T-cell (primary cell): Measurements from ENCODE around the gene RPL35. TPM values are rescaled to one million over a fixed set of nuclear protein-coding genes. Genes with fewer than 3 reads are reported as not detected.
"Not testable (repeated sequence)": the region's sequence is repeated elsewhere in the genome, so short reads cannot be mapped to it uniquely, and the experiment has no call there.

Experiments
- ATAC-seq, 4 experiments: fragments of 200-7000 bp in 3 of 4; fragments of 150-1000 bp in 1 of 4; cut with Tn5 transposase; replicated peaks in 1 of 4; 1 replicate in 3 of 4; 2 replicates in 1 of 4; pipeline ENCODE4 v1.10.0; 2021; ENCODE audit warnings: moderate library complexity in 3 of 4, mild to moderate bottlenecking in 2 of 4, moderate number of reproducible peaks in 1 of 4
- CTCF ChIA-PET, 2 donors: fragments of 300-600 bp; sonication (Branson Sonifier 250); formaldehyde crosslinking; loops; one replicate each; lab custom pipeline; 2022; ENCODE audit warnings: antibody characterized with exemption in 2 of 2; lab: Charles Lee
- POLR2A ChIA-PET, 2 donors: fragments of 300-600 bp; sonication (Branson Sonifier 250); formaldehyde crosslinking; loops; one replicate each; lab custom pipeline; 2022; ENCODE audit warnings: antibody characterized with exemption in 2 of 2; lab: Charles Lee
- DNase-seq, 35 experiments: peaks; one replicate each; pipeline versions ENCODE4 v3.0.0 to v3.0.0-alpha.2; 2013 to 2023
- H3K27ac ChIP-seq: one replicate; pipeline ENCODE4 v1.5.1; 2013; ENCODE audit warnings: low read length
- H3K27me3 ChIP-seq, 2 experiments: replicated peaks in 1 of 2; 1 replicate in 1 of 2; 2 replicates in 1 of 2; pipeline versions ENCODE4 v1.6.1 to v1.7.0; 2013; ENCODE audit warnings: low read length in 1 of 2, mixed read lengths in 1 of 2; ENCODE audit not compliant: control insufficient read depth in 2 of 2, insufficient read depth in 2 of 2; ENCODE audit errors: extremely low read depth in 1 of 2
- H3K36me3 ChIP-seq, 2 donors: 1 replicate in 1 of 2; 2 replicates in 1 of 2; pipeline versions ENCODE4 v1.6.1 to v1.7.0; 2013; ENCODE audit warnings: low read length in 1 of 2; ENCODE audit not compliant: control insufficient read depth in 2 of 2, insufficient read depth in 1 of 2; ENCODE audit errors: extremely low read depth in 1 of 2
- H3K4me1 ChIP-seq, 2 experiments: 1 replicate in 1 of 2; 2 replicates in 1 of 2; pipeline versions ENCODE4 v1.6.1 to v1.7.0; 2013; ENCODE audit warnings: low read length in 2 of 2, mixed read lengths in 1 of 2; ENCODE audit not compliant: insufficient read depth in 2 of 2, control insufficient read depth in 1 of 2; ENCODE audit errors: extremely low read depth in 1 of 2
- H3K4me3 ChIP-seq, 2 donors: 1 replicate in 1 of 2; 2 replicates in 1 of 2; pipeline versions ENCODE4 v1.5.1 to v1.7.0; 2013; ENCODE audit warnings: mild to moderate bottlenecking in 2 of 2, low read length in 1 of 2, moderate library complexity in 1 of 2; ENCODE audit not compliant: control insufficient read depth in 1 of 2; ENCODE audit errors: extremely low read depth in 1 of 2
- H3K9me3 ChIP-seq: 2 replicates; pipeline ENCODE4 v1.7.0; 2013
- H3K27ac Mint-ChIP-seq, 2 donors: one replicate each; pipeline ENCODE4 v1.8.0; 2020 to 2021; ENCODE audit warnings: mild to moderate bottlenecking in 2 of 2, mixed read lengths in 2 of 2
- H3K27me3 Mint-ChIP-seq, 2 donors: one replicate each; pipeline ENCODE4 v1.8.0; 2021 to 2022; ENCODE audit warnings: mixed read lengths in 2 of 2
- H3K36me3 Mint-ChIP-seq: one replicate; pipeline ENCODE4 v1.8.0; 2021; ENCODE audit warnings: mixed read lengths
- H3K4me1 Mint-ChIP-seq, 3 donors: one replicate each; pipeline ENCODE4 v1.8.0; 2020 to 2022; ENCODE audit warnings: mixed read lengths in 3 of 3, mild to moderate bottlenecking in 1 of 3
- H3K4me3 Mint-ChIP-seq, 3 donors: one replicate each; pipeline ENCODE4 v1.8.0; 2020 to 2022; ENCODE audit warnings: mild to moderate bottlenecking in 3 of 3, mixed read lengths in 3 of 3, moderate library complexity in 3 of 3
- H3K9me3 Mint-ChIP-seq, 3 donors: one replicate each; pipeline ENCODE4 v1.8.0; 2020 to 2022; ENCODE audit warnings: mixed read lengths in 3 of 3
- whole genome bisulfite sequencing: methylation state at CpG from one replicate; pipeline ENCODE4 v1.1.5; 2013; ENCODE audit warnings: missing lambda C conversion rate; ENCODE audit not compliant: insufficient coverage; 5-methylcytosine and 5-hydroxymethylcytosine counted together
- total RNA-seq, 35 experiments: library from RNA in 6 of 35; stranded (reverse) in 6 of 35; fragments of 120-200 nt in 1 of 35; gene quantifications; one replicate each; pipeline versions ENCODE4 v1.2.1 to v1.2.4 and lab custom pipeline; 2013 to 2026

The RPL35 gene
- total RNA-seq, 5 donors from 2014 or later (not counting 1 experiment from before 2014, with no cell fraction given) = 1,564 to 1,845 (median 1,785) TPM

DNA sequence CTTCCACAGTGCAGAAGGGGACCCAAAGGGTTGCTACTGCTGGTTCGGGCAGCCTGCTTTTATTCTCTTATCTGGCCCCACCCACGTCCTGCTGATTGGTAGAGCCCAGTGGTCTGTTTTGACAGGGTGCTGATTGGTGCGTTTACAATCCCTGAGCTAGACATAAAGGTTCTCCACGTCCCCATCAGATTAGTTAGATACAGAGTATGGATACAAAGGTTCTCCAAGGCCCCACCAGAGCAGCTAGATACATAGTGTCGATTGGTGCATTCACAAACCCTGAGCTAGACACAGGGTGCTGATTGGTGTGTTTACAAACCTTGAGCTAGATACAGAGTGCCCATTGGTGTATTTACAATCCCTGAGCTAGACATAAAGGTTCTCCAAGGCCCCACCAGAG, 23.6 kb downstream of the RPL35 start:
- H3K9me3 Mint-ChIP-seq, H3K4me3 ChIP-seq, POLR2A ChIA-PET, H3K4me1 ChIP-seq, DNase-seq, H3K27ac Mint-ChIP-seq, ATAC-seq, H3K36me3 ChIP-seq, H3K9me3 ChIP-seq, H3K27ac ChIP-seq, H3K36me3 Mint-ChIP-seq, H3K4me1 Mint-ChIP-seq, H3K4me3 Mint-ChIP-seq: not testable (repeated sequence)
- peaks cover 21 to 26% of the 10 kb centered on the region in 2 donors for H3K27me3 Mint-ChIP-seq
- H3K27me3 ChIP-seq = peaks cover 0 to 37% of the 10 kb centered on the region in 2 experiments
- no CpG with 5 or more reads among the region's 5 CpGs for WGBS
- CTCF ChIA-PET = interaction anchor here in 1 of 2 donors (1.0 kb wide), 1 partner anchor 56 kb away, joined by 3 read pairs; no protein-coding TSS in a partner anchor

DNA sequence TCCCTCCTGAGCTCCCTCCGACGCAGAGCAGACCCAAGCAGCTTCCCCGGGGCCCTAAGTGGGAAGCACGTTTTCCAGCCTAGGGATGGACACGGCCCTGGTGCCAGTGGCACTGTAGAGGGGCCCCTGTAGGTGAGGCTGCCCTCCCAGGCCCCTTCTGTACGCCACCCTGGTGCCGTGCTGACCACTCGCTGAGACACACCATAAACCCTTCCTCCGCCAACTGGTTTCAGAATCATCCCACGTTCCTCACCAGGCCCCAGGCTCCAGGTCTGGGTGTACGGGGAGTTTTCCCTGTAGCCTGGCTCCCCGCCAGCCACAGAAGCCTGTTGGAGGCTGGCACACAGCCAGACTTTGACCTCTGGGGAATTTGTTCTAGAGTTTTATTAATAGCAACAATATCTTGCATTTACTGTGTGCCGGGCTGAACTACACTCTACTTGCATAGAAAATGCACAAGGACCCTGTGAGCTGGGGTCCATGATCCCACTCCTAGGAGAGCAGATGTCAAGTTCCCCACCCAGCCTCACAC, 26.7 kb downstream of the RPL35 start:
- Mint-ChIP-seq H3K4me3 (no peak overlapping the region), H3K4me1 (no peaks in the 10 kb centered on the region), H3K27ac (no peak overlapping the region), H3K27me3 (peaks cover 28 to 31% of the 10 kb centered on the region in 2 donors), H3K9me3 (no peaks in the 10 kb centered on the region), H3K36me3 (no peaks in the 10 kb centered on the region)
- Histone ChIP-seq H3K27me3 (peaks cover 0 to 35% of the 10 kb centered on the region in 2 experiments), H3K4me1 (no peaks in the 10 kb centered on the region), H3K27ac (no peak overlapping the region), H3K36me3 (no peaks in the 10 kb centered on the region), H3K4me3 (no peak overlapping the region), H3K9me3 (no peaks in the 10 kb centered on the region)
- ATAC-seq (no peak), DNase-seq (no peak)
- WGBS = 79% methylated on average over 9 of the region's 13 CpGs
- POLR2A ChIA-PET = no interaction called here
- CTCF ChIA-PET = interaction anchor here (0.6 to 0.7 kb wide), 2 partner anchors 11 to 312 kb away, joined by 3 to 4 read pairs; no protein-coding TSS in a partner anchor

DNA sequence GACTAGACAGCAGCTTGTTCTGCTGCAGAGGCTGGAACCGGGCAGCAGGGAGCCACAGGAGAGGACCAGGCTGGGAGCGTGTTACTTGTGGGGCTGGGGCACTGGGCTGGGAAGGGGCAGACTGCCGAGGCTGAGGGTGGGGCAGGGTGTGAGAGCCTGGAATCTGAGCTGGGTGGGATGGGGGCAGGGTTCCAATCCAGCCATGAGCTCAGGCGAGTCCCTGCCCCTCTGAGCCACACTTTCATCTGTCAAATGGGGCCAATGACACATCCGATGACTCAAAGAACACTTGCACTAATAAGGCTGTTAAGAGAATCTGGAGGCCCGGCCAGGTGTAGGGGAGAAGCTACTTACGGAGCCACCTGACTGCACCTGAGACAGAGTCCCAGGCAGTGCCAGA, 27.2 kb downstream of the RPL35 start:
- no peaks in the 10 kb centered on the region for H3K36me3 Mint-ChIP-seq
- H3K9me3 Mint-ChIP-seq = no peaks in the 10 kb centered on the region

DNA sequence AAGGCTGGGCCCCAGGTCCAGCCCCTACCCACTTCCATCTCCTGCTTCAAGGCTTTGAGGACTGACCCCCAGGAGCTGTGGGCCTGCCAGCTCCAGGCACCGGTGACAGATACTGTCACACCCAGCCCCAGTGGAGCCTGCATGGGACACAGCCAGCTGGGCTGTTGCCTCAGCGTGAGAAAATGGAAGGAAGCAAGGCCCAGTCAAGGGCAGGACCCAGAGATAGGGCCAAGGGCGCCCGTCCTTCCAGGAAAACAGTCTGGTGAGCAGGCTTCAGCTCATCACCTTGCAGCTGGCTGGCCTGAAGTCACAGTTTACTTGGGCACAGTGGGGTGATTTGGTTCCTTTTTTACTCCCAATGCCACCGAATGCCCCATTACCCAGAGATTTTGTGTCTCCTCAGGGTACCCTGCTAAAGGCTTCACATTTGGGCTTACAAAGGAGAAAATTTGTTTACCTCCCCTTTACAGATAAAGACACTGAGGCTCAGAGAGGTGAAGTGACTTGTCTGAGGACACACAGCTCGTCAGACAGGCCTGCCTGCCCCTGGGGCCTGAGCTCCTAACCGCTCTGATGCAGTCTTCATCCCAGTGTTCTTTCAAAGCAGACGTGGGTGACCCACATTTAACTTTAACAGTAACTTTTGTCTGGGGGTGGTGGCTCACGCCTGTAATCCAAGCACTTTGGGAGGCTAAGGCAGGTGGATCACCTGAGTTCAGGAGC, 30.0 kb downstream of the RPL35 start:
- Histone ChIP-seq H3K27me3 (peaks cover 0 to 20% of the 10 kb centered on the region in 2 experiments), H3K4me1 (no peaks in the 10 kb centered on the region), H3K36me3 (no peaks in the 10 kb centered on the region), H3K27ac (no peak overlapping the region), H3K9me3 (no peaks in the 10 kb centered on the region), H3K4me3 (no peak overlapping the region)
- CTCF ChIA-PET = interaction anchor here in 1 of 2 donors (0.7 kb wide), 1 partner anchor 116 kb away, joined by 4 read pairs; no protein-coding TSS in a partner anchor
- H3K27ac Mint-ChIP-seq = no peak overlapping the region
- peaks cover 12 to 13% of the 10 kb centered on the region in 2 donors for H3K27me3 Mint-ChIP-seq
- DNase-seq (no peak), ATAC-seq (no peak)
- H3K9me3 Mint-ChIP-seq = no peaks in the 10 kb centered on the region
- H3K36me3 Mint-ChIP-seq = no peaks in the 10 kb centered on the region
- 82% methylated on average over 6 of the region's 9 CpGs for WGBS
- POLR2A ChIA-PET = interaction anchor here in 1 of 2 donors (0.5 kb wide), 1 partner anchor 16 kb away, joined by 3 read pairs; no protein-coding TSS in a partner anchor
- H3K4me1 Mint-ChIP-seq = peaks cover 0 to 5% (median 0%) of the 10 kb centered on the region in 3 donors
- H3K4me3 Mint-ChIP-seq = no peak overlapping the region

More for the DNA sequence above, 27.2 kb downstream of the RPL35 start:
- no peak overlapping the region for H3K4me3 ChIP-seq
- ChIA-PET CTCF (interaction anchor here in 1 of 2 donors (0.6 kb wide), 1 partner anchor 11 kb away, joined by 4 read pairs; no protein-coding TSS in a partner anchor), POLR2A (no interaction called here)
- H3K36me3 ChIP-seq = no peaks in the 10 kb centered on the region
- Mint-ChIP-seq H3K4me1 (no peaks in the 10 kb centered on the region), H3K27me3 (peaks cover 28 to 29% of the 10 kb centered on the region in 2 donors), H3K27ac (no peak overlapping the region), H3K4me3 (no peak overlapping the region)
- ATAC-seq (no peak), DNase-seq (no peak)
- no peaks in the 10 kb centered on the region for H3K9me3 ChIP-seq
- H3K27me3 ChIP-seq = peaks cover 0 to 30% of the 10 kb centered on the region in 2 experiments
- no peaks in the 10 kb centered on the region for H3K4me1 ChIP-seq
- WGBS = 75% methylated on average over 5 of the region's 7 CpGs
- no peak overlapping the region for H3K27ac ChIP-seq

DNA sequence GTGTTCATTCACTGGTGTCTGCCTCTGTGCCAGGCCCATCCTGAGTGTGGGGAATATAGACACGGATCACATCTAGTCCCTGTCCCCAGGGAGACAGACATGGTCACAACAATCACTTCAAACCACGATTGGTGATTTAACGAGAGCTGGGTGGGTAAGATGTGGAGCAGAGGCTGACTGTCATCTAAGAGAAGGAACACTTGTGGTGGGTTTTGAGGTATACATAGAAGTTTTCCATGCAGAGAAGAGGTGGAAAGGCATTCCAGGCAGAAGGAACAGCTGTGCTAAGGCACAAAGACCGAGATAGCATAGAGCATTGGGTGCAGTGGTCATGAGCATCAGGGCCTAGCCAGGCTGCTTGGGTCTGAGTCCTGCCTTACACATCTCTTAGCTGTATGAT, 31.2 kb downstream of the RPL35 start:
- Mint-ChIP-seq H3K9me3 (peaks cover 0 to 4% (median 3%) of the 10 kb centered on the region in 3 donors), H3K27ac (no peak overlapping the region), H3K36me3 (no peaks in the 10 kb centered on the region), H3K4me1 (peaks cover 0 to 5% (median 0%) of the 10 kb centered on the region in 3 donors), H3K27me3 (peaks cover 9 to 10% of the 10 kb centered on the region in 2 donors), H3K4me3 (no peak overlapping the region)
- Histone ChIP-seq H3K27ac (no peak overlapping the region), H3K36me3 (no peaks in the 10 kb centered on the region), H3K27me3 (peaks cover 0 to 17% of the 10 kb centered on the region in 2 experiments), H3K4me3 (no peak overlapping the region), H3K9me3 (no peaks in the 10 kb centered on the region), H3K4me1 (no peaks in the 10 kb centered on the region)
- no peak for DNase-seq
- POLR2A ChIA-PET = no interaction called here
- no peak for ATAC-seq
- WGBS = 86% methylated on average over 2 of the region's 4 CpGs
- CTCF ChIA-PET = no interaction called here

DNA sequence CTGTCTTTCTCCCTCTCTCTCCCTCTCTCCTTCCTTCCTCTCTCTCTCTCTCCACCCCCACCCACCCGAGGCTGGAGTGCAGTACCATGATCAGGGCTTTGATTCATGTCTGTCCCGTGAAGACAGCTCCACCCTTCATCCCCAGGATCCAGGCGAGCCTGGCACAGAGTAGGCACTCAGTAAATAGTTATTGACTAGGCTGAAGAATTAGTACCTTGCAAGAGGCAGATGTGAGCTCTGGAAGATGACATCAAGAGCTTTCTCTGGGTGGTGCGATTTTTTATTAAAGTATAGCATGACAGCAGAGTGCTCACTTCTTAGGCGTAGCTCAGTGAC, 32.5 kb downstream of the RPL35 start:
- no peaks in the 10 kb centered on the region for H3K36me3 Mint-ChIP-seq
- H3K9me3 Mint-ChIP-seq = peaks cover 0 to 4% (median 3%) of the 10 kb centered on the region in 3 donors
- 82% methylated on average over 2 of the region's 5 CpGs for WGBS
- H3K36me3 ChIP-seq = no peaks in the 10 kb centered on the region
- CTCF ChIA-PET = no interaction called here
- no peak overlapping the region for H3K27ac Mint-ChIP-seq
- peaks cover 0 to 9% of the 10 kb centered on the region in 2 experiments for H3K27me3 ChIP-seq
- H3K4me3 Mint-ChIP-seq = no peak overlapping the region
- peaks cover 6 to 7% of the 10 kb centered on the region in 2 donors for H3K27me3 Mint-ChIP-seq
- no peak overlapping the region for H3K27ac ChIP-seq
- H3K4me1 ChIP-seq = no peaks in the 10 kb centered on the region
- DNase-seq = no peak
- H3K9me3 ChIP-seq = no peaks in the 10 kb centered on the region
- no peak for ATAC-seq
- H3K4me3 ChIP-seq = no peak overlapping the region
- H3K4me1 Mint-ChIP-seq = peaks cover 0 to 5% (median 0%) of the 10 kb centered on the region in 3 donors
- POLR2A ChIA-PET = no interaction called here
